Measurements from ENCODE around the gene PHGDH.

- TF ChIP-seq CTCF (IDR thresholded peaks at IDR 0.05) (no peak), EZH2 (IDR thresholded peaks at IDR 0.05; ENCODE audit: borderline replicate concordance, insufficient read depth, low read depth, low read length, poor library complexity, severe bottlenecking) (no peak)
These were observed 33.3 kb downstream of the PHGDH start for GRCh38 chr1:119745034-119745433.
